ENCODE results near the gene CLDN24.

Gene CLDN24

GRCh38 chr4:183347146-183347545 is 24.9 kb upstream of the CLDN24 start:
- TF ChIP-seq ZFX (IDR thresholded peaks at IDR 0.05; ENCODE audit: borderline replicate concordance) (no peak), CTCF (IDR thresholded peaks at IDR 0.05) (no peak)
- H3K27ac ChIP-seq, result no peak overlapping the region

- H3K27ac ChIP-seq, result no peak overlapping the region
- no peak for TF ChIP-seq CTCF (IDR thresholded peaks at IDR 0.05)
- TF ChIP-seq ZFX (IDR thresholded peaks at IDR 0.05; ENCODE audit: borderline replicate concordance), result no peak
These were observed 23.0 kb upstream of the CLDN24 start for GRCh38 chr4:183345261-183345660.

GRCh38 chr4:183344523-183345255 is 22.5 kb upstream of the CLDN24 start:
- H3K27ac ChIP-seq, result no peak overlapping the region
- no peak for TF ChIP-seq ZFX (IDR thresholded peaks at IDR 0.05; ENCODE audit: borderline replicate concordance)
- TF ChIP-seq CTCF (IDR thresholded peaks at IDR 0.05), result no peak

GRCh38 chr4:183343730-183344129 is 21.5 kb upstream of the CLDN24 start:
- H3K27ac ChIP-seq, result no peak overlapping the region
- TF ChIP-seq ZFX (IDR thresholded peaks at IDR 0.05; ENCODE audit: borderline replicate concordance), result no peak
- TF ChIP-seq CTCF (IDR thresholded peaks at IDR 0.05), result no peak

- TF ChIP-seq CTCF (IDR thresholded peaks at IDR 0.05), result no peak
- no peak for TF ChIP-seq ZFX (IDR thresholded peaks at IDR 0.05; ENCODE audit: borderline replicate concordance)
- no peak overlapping the region for H3K27ac ChIP-seq
These were observed 20.6 kb upstream of the CLDN24 start for GRCh38 chr4:183342541-183343533.

- TF ChIP-seq ZFX (IDR thresholded peaks at IDR 0.05; ENCODE audit: borderline replicate concordance), result no peak
- no peak for TF ChIP-seq CTCF (IDR thresholded peaks at IDR 0.05)
- no peak overlapping the region for H3K27ac ChIP-seq
These were observed 15.6 kb upstream of the CLDN24 start for GRCh38 chr4:183337833-183338232.
